ENCODE data around the gene NFIX. TPM values are rescaled to one million over a fixed set of nuclear protein-coding genes. Genes with fewer than 3 reads are reported as not detected.
A peak's percentile ranks its signal among the peaks of the same experiment; 100 is the strongest.

NFIX gene
- total and polyA plus RNA-seq, 2 donors (not counting 1 experiment from before 2014, with no cell fraction given) = 0.69 to 5.6 TPM

GRCh38 chr19:13102666-13103580 lies 107.6 kb downstream of the NFIX start, which contains the start of gene LYL1:
Gene LYL1 (minus strand): TSS chr19:13102858. CDS start chr19:13101171, 1,687 bp downstream.
- WGBS (ENCODE audit: insufficient coverage) = under 1% methylated on average over 37 of the region's 47 CpGs
- H3K4me3 Mint-ChIP-seq = peak within 1 kb of the TSS; percentile 97
- no peaks in the 10 kb centered on the region for H3K27me3 ChIP-seq (replicated peaks in 1 of 4; ENCODE audit: control extremely low read depth in 1 of 4, control insufficient read depth in 3 of 4, insufficient read depth in 4 of 4, low read length in 3 of 4)
- H3K27ac Mint-ChIP-seq = peak within 1 kb of the TSS; percentile 100
- H3K9me3 ChIP-seq (ENCODE audit: control extremely low read depth in 1 of 3, control insufficient read depth in 2 of 3, insufficient read depth in 1 of 3, low read length in 2 of 3) = peaks cover 0 to 4% (median 0%) of the 10 kb centered on the region in 3 donors
- peak within 1 kb of the TSS; percentile 99 for H3K4me2 ChIP-seq (replicated peaks; ENCODE audit: low read depth, low read length, poor library complexity, severe bottlenecking)
- TF ChIP-seq EZH2 (IDR thresholded peaks at IDR 0.05; ENCODE audit: borderline replicate concordance, insufficient read depth, low read depth, low read length, poor library complexity, severe bottlenecking) = no peak
- peak within 1 kb of the TSS; percentile 84 for H3K9ac ChIP-seq (ENCODE audit: low read length)
- peaks cover 44 to 79% of the 10 kb centered on the region in 2 donors for H3K4me1 ChIP-seq (ENCODE audit: control insufficient read depth in 2 of 2, insufficient read depth in 2 of 2, low read length in 2 of 2)
- peak; percentile 51 for ATAC-seq (ENCODE audit: low read depth)
- peak within 1 kb of the TSS; percentile 92 to 98 (median 96) for H3K4me3 ChIP-seq (ENCODE audit: control extremely low read depth in 1 of 5, extremely low read depth in 1 of 5, insufficient read depth in 1 of 5, low read depth in 2 of 5, low read length in 4 of 5)
- H3K27ac ChIP-seq (ENCODE audit: low read length in 2 of 2) = peak within 1 kb of the TSS; percentile 83 to 100
- H2AFZ ChIP-seq (ENCODE audit: insufficient read depth, low read depth, low read length, poor library complexity, severe bottlenecking) = peak within 1 kb of the TSS; percentile 13
- peaks cover 73% of the 10 kb centered on the region for H3K4me1 Mint-ChIP-seq
- CTCF ChIA-PET = interaction anchor here (1.8 to 5.6 kb wide), 5 partner anchors 8 to 92 kb away, joined by 7 to 108 read pairs (median 15); no protein-coding TSS in a partner anchor
- POLR2A ChIA-PET = interaction anchor here (0.6 to 3.9 kb wide), 10 partner anchors 8 to 645 kb away, joined by 3 to 107 read pairs (median 16); partner anchors contain the start of genes NACC1 and TRMT1
- peaks cover 47% of the 10 kb centered on the region for H3K79me2 ChIP-seq (ENCODE audit: control insufficient read depth, insufficient read depth, low read length)
- intact Hi-C loops (cut with micrococcal nuclease) = loop anchor here (1.0 to 5.0 kb wide), 6 partner anchors 49 to 1279 kb away; partner anchors contain the start of genes ADGRE5 and RFX1
- peak; percentile 95 for DNase-seq
- H3K9me3 Mint-ChIP-seq (ENCODE audit: insufficient read depth) = no peaks in the 10 kb centered on the region
- peaks cover 3 to 35% of the 10 kb centered on the region in 2 experiments for H3K36me3 ChIP-seq (replicated peaks in 1 of 2; ENCODE audit: control extremely low read depth in 1 of 2, control insufficient read depth in 1 of 2, extremely low read depth in 1 of 2, insufficient read depth in 2 of 2, low read length in 1 of 2)
- no peaks in the 10 kb centered on the region for H3K27me3 Mint-ChIP-seq
- H4K20me1 ChIP-seq (ENCODE audit: control insufficient read depth, insufficient read depth, low read length, poor library complexity, severe bottlenecking) = peaks cover 34% of the 10 kb centered on the region
